Activated CD4-positive, alpha-beta T cell treated with anti-CD3 and anti-CD28 coated beads, Interleukin-2, amount 10 ng/mL, durations not matched to agents 7 days and 5 days (primary cell): ENCODE measurements around the gene TPPP2. TPM values are rescaled to one million over a fixed set of nuclear protein-coding genes. Genes with fewer than 3 reads are reported as not detected.

Source experiments
- CTCF ChIA-PET: fragments of 350-600 bp; sonication (Branson Sonifier 250); formaldehyde crosslinking; loops from one replicate; lab custom pipeline; 2021; ENCODE audit warnings: antibody characterized with exemption; lab: Charles Lee
- POLR2A ChIA-PET: fragments of 350-600 bp; sonication (Branson Sonifier 250); formaldehyde crosslinking; loops from one replicate; lab custom pipeline; 2021; ENCODE audit warnings: antibody characterized with exemption; lab: Charles Lee
- DNase-seq: peaks from one replicate; pipeline ENCODE4 v3.0.0-alpha.2; 2020
- H3K27ac Mint-ChIP-seq: one replicate; pipeline ENCODE4 v1.8.0; 2021; ENCODE audit warnings: mild to moderate bottlenecking, moderate library complexity, mixed read lengths
- H3K27me3 Mint-ChIP-seq: one replicate; pipeline ENCODE4 v1.8.0; 2021; ENCODE audit warnings: mixed read lengths
- H3K36me3 Mint-ChIP-seq: one replicate; pipeline ENCODE4 v1.8.0; 2021; ENCODE audit warnings: low read depth, mixed read lengths
- H3K4me1 Mint-ChIP-seq: one replicate; pipeline ENCODE4 v1.8.0; 2021; ENCODE audit warnings: mixed read lengths
- H3K4me3 Mint-ChIP-seq: one replicate; pipeline ENCODE4 v1.8.0; 2021; ENCODE audit warnings: mild to moderate bottlenecking, moderate library complexity, mixed read lengths
- H3K9me3 Mint-ChIP-seq: one replicate; pipeline ENCODE4 v1.8.0; 2021; ENCODE audit warnings: mixed read lengths
- microRNA-seq: library from miRNA; unstranded; fragments of <30 nt; microRNA quantifications from one replicate; pipeline ENCODE4 v1.2.0, GENCODE V29; 2021; ENCODE audit warnings: borderline microRNAs expressed, borderline replicate concordance
- total RNA-seq, 2 experiments: library from RNA; stranded (reverse); gene quantifications; one replicate each; pipeline ENCODE4 v1.2.3, GENCODE V29; 2021

TPPP2 gene
- total RNA-seq, 2 experiments from 2014 or later = not detected

DNA sequence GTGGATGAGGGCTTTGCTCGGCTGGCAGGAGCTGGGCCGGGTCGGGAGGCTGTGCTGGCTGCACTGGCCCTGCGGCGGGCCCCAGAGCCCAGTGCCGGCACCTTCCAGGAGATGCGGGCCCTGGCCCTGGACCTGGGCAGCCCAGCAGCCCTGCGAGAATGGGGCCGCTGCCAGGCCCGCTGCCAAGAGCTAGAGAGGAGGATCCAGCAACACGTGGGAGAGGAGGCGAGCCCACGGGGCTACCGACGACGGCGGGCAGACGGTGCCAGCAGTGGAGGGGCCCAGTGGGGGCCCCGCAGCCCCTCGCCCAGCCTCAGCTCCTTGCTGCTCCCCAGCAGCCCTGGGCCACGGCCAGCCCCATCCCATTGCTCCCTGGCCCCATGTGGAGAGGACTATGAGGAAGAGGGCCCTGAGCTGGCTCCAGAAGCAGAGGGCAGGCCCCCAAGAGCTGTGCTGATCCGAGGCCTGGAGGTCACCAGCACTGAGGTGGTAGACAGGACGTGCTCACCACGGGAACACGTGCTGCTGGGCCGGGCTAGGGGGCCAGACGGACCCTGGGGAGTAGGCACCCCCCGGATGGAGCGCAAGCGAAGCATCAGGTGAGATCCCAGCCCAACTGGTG, 51.6 kb downstream of the TPPP2 start:
- DNase-seq = no peak
- Mint-ChIP-seq H3K27me3 (peaks cover 4% of the 10 kb centered on the region), H3K4me1 (peaks cover 3% of the 10 kb centered on the region), H3K9me3 (no peaks in the 10 kb centered on the region), H3K4me3 (no peak overlapping the region), H3K27ac (no peak overlapping the region), H3K36me3 (no peaks in the 10 kb centered on the region)
- CTCF ChIA-PET = interaction anchor here (0.8 to 2.1 kb wide), 3 partner anchors 10 to 13 kb away, joined by 3 to 10 read pairs (median 4); no protein-coding TSS in a partner anchor
- POLR2A ChIA-PET = no interaction called here

Small RNAs within 50 kb of the gene (microRNA-seq; reads per million reads assigned to microRNA genes)
- gene MIR6717 = not detected

Other genes with a start within 250 kb of the TPPP2 start
- gene RNASE6, start 248.9 kb upstream of the TPPP2 start, total RNA-seq = 1 to 10 TPM; 2.4 TPM
- not detected for gene RNASE1, start 227.4 kb upstream of the TPPP2 start, total RNA-seq
- gene RNASE3, start 138.8 kb upstream of the TPPP2 start, total RNA-seq = not detected
- not detected for gene RNASE2, start 74.7 kb upstream of the TPPP2 start, total RNA-seq
- gene METTL17, start 40.2 kb upstream of the TPPP2 start, total RNA-seq = 10 to 100 TPM; 97.4 to 99.6 TPM
- under 1 TPM; 0.25 to 0.37 TPM for gene SLC39A2, start 30.9 kb upstream of the TPPP2 start, total RNA-seq
- gene NDRG2, start 5.2 kb upstream of the TPPP2 start, total RNA-seq = 10 to 100 TPM; 10.4 to 11.0 TPM
- not detected for gene RNASE13, start 4.6 kb downstream of the TPPP2 start, total RNA-seq
- not detected for gene RNASE7, start 12.1 kb downstream of the TPPP2 start, total RNA-seq
- gene RNASE8, start 27.6 kb downstream of the TPPP2 start, total RNA-seq = not detected
- gene ARHGEF40, start 40.1 kb downstream of the TPPP2 start, total RNA-seq = under 1 TPM in 1 of 2 experiments, not detected in 1; 0.22 TPM
- gene ZNF219, start 68.4 kb downstream of the TPPP2 start, total RNA-seq = 1 to 10 TPM; 5.0 to 6.2 TPM
- gene TMEM253, start 70.8 kb downstream of the TPPP2 start, total RNA-seq = not detected
- not detected for gene OR5AU1, start 125.8 kb downstream of the TPPP2 start, total RNA-seq
- 100 to 1,000 TPM; 684 to 863 TPM for gene HNRNPC, start 239.2 kb downstream of the TPPP2 start, total RNA-seq
- gene RPGRIP1, start 249.9 kb downstream of the TPPP2 start, total RNA-seq = not detected